Osteocyte (in vitro differentiated cells): Measurements from ENCODE around the gene ZBTB34. TPM values are rescaled to one million over a fixed set of nuclear protein-coding genes. Genes with fewer than 3 reads are reported as not detected.

ENCODE experiments used
- DNase-seq: peaks from one replicate; pipeline ENCODE4 v3.0.0; 2021; ENCODE audit warnings: mixed read lengths; ENCODE audit not compliant: unreplicated experiment; ENCODE audit errors: extremely low spot score
- H3K27ac Mint-ChIP-seq: one replicate; pipeline ENCODE4 v1.8.0; 2021; ENCODE audit warnings: mild to moderate bottlenecking, mixed read lengths; ENCODE audit not compliant: unreplicated experiment
- H3K27me3 Mint-ChIP-seq: one replicate; pipeline ENCODE4 v1.8.0; 2021; ENCODE audit warnings: mixed read lengths; ENCODE audit not compliant: unreplicated experiment
- H3K36me3 Mint-ChIP-seq: one replicate; pipeline ENCODE4 v1.8.0; 2021; ENCODE audit warnings: mixed read lengths; ENCODE audit not compliant: unreplicated experiment
- H3K4me1 Mint-ChIP-seq: one replicate; pipeline ENCODE4 v1.8.0; 2021; ENCODE audit warnings: mixed read lengths; ENCODE audit not compliant: unreplicated experiment
- H3K4me3 Mint-ChIP-seq: one replicate; pipeline ENCODE4 v1.8.0; 2021; ENCODE audit warnings: mild to moderate bottlenecking, moderate library complexity, mixed read lengths; ENCODE audit not compliant: unreplicated experiment
- H3K9me3 Mint-ChIP-seq: one replicate; pipeline ENCODE4 v1.8.0; 2021; ENCODE audit warnings: mixed read lengths; ENCODE audit not compliant: unreplicated experiment
- CTCF ChIP-seq: fragments of 200-600 bp; sonication (generic); IDR thresholded peaks from 2 replicates; pipeline ENCODE4 v1.5.0; 2021; ENCODE audit warnings: antibody characterized with exemption, mild to moderate bottlenecking, moderate library complexity
- total RNA-seq: library from RNA; stranded (reverse); gene quantifications from 2 replicates; pipeline ENCODE4 v1.2.1, GENCODE V29; 2021

Gene ZBTB34
- total RNA-seq, 1 donor from 2014 or later = 13.9 TPM

- Mint-ChIP-seq H3K27me3 (peaks cover 8% of the 10 kb centered on the region), H3K36me3 (no peaks in the 10 kb centered on the region), H3K4me3 (peak overlapping the region; percentile 6), H3K4me1 (peaks cover 14% of the 10 kb centered on the region), H3K27ac (no peak overlapping the region), H3K9me3 (no peaks in the 10 kb centered on the region)
- no peak for TF ChIP-seq CTCF
- DNase-seq = no peak
These were observed 56.5 kb downstream of the ZBTB34 start for GRCh38 chr9:126916909-126917308.

- H3K9me3 Mint-ChIP-seq = no peaks in the 10 kb centered on the region
- H3K36me3 Mint-ChIP-seq = no peaks in the 10 kb centered on the region
- no peak overlapping the region for H3K4me3 Mint-ChIP-seq
These were observed 58.8 kb downstream of the ZBTB34 start for GRCh38 chr9:126919193-126919592.

GRCh38 chr9:126925876-126926275 is 65.4 kb downstream of the ZBTB34 start:
- Mint-ChIP-seq H3K27ac (no peak overlapping the region), H3K4me1 (no peaks in the 10 kb centered on the region), H3K9me3 (no peaks in the 10 kb centered on the region), H3K27me3 (peaks cover 3% of the 10 kb centered on the region), H3K36me3 (no peaks in the 10 kb centered on the region), H3K4me3 (no peak overlapping the region)
- TF ChIP-seq CTCF = no peak
- no peak for DNase-seq

More at GRCh38 chr9:126919193-126919592, 58.8 kb downstream of the ZBTB34 start:
- no peaks in the 10 kb centered on the region for H3K27me3 Mint-ChIP-seq
- no peak overlapping the region for H3K27ac Mint-ChIP-seq
- no peak for DNase-seq
- peaks cover 14% of the 10 kb centered on the region for H3K4me1 Mint-ChIP-seq
- no peak for TF ChIP-seq CTCF

DNA sequence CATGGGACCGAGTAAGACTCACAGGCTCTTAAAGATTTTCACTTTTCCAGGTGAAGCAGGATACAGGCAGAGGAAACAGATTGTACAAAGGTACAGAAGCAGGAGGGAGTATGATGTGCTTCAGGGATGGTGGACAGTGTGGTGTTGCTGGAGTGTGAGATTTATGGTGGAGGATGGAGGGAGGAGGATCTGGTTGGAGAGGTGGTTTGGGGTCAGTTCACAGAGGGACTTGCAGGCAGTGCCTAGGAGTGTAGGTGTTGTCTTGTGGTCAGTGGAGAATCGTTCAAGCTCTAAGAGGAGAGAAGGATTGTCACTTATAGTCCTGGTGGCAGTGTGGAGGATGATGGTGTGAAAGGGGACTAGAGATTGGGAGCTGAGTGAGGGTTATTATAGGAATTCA is 65.9 kb downstream of the ZBTB34 start:
- peaks cover 3% of the 10 kb centered on the region for H3K27me3 Mint-ChIP-seq
- no peaks in the 10 kb centered on the region for H3K9me3 Mint-ChIP-seq
- no peaks in the 10 kb centered on the region for H3K36me3 Mint-ChIP-seq
- H3K27ac Mint-ChIP-seq = no peak overlapping the region
- H3K4me3 Mint-ChIP-seq = no peak overlapping the region
- DNase-seq = no peak
- no peaks in the 10 kb centered on the region for H3K4me1 Mint-ChIP-seq
- TF ChIP-seq CTCF = no peak

DNA sequence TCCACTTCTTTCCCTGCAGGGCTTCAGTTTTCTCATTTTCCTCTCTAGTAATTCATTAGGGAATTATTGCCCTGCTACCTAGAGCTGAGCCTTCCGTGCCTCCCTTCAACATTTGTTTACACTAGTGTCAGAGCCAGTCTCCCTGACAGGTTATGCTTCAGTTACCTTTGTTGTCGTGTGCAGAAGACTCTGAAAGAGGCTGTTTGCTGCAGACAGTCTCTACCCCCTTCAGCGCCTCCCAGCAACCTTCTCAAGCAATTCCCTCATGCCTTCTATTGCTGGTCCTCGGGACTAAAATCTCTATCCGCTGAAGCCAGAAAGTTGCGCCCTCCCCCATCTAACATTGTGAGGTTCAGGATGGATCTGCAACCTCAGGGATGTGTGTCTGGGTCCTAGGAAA is 67.0 kb downstream of the ZBTB34 start:
- peaks cover 3% of the 10 kb centered on the region for H3K27me3 Mint-ChIP-seq
- H3K36me3 Mint-ChIP-seq = no peaks in the 10 kb centered on the region
- no peaks in the 10 kb centered on the region for H3K4me1 Mint-ChIP-seq
- no peak for DNase-seq
- H3K9me3 Mint-ChIP-seq = no peaks in the 10 kb centered on the region
- no peak overlapping the region for H3K4me3 Mint-ChIP-seq
- TF ChIP-seq CTCF = no peak
- H3K27ac Mint-ChIP-seq = no peak overlapping the region
